Suppressor macrophage (primary cell): ENCODE data around the gene LENEP.

ENCODE experiments used
- DNase-seq, 4 experiments: peaks; one replicate each; pipeline ENCODE4 v3.0.0-alpha.2; 2020 to 2022

Gene LENEP

DNA sequence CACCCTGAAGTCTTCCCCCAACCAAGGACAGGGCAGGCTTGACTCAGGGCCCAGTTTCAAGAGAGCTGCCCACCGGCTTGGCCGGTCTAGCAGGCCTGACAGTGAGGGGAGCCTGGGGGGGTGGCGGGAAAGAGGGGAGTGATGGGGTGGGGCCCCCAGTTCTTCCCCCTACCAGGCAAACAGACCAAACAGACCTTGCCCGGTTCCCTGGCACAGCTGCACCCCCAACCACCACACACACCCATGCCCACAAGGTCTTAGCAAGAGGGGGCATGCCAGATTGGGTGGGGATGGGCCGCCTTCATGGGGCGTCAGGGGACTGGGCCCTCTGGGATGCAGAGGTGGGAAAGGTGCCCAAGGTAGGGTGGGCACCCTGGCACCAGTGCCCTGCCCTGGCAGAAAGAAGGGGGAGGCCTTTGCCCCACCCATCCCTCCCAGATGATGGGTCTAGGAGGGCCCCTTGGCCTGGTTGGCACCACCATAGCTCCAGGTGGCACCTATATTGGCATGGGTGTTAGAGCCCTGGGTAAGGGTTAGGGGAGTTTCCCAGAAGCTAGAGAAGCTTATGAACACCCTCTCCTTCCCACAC lies 18.1 kb downstream of the LENEP start:
- no peak for DNase-seq

DNA sequence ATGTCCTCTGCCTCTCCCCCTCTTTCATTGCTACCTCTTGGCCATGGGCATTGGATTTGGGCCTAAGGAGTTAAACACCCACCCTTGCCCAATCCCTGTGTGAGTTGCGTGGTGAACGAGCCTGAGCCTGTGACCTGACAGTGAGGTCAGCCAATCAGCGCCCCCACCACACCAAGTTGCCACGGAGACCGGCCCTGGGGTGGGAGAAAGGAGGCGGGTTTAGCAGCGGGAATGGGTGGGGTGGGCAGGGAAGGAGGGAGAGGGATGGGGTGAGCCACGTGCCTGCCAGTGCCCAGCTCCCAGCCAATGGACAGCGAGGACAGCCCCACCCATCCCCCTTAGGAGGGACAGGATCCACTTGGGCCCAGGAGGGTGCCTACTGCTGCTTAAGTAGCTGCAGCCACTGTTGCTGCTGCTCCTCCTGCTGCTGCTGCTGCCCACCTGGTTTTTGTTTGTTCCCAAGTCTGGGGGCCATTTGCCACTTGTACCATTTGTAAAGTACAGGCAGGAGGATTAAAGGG lies 18.7 kb downstream of the LENEP start:
- peak; percentile 75 to 90 (median 84) for DNase-seq

DNA sequence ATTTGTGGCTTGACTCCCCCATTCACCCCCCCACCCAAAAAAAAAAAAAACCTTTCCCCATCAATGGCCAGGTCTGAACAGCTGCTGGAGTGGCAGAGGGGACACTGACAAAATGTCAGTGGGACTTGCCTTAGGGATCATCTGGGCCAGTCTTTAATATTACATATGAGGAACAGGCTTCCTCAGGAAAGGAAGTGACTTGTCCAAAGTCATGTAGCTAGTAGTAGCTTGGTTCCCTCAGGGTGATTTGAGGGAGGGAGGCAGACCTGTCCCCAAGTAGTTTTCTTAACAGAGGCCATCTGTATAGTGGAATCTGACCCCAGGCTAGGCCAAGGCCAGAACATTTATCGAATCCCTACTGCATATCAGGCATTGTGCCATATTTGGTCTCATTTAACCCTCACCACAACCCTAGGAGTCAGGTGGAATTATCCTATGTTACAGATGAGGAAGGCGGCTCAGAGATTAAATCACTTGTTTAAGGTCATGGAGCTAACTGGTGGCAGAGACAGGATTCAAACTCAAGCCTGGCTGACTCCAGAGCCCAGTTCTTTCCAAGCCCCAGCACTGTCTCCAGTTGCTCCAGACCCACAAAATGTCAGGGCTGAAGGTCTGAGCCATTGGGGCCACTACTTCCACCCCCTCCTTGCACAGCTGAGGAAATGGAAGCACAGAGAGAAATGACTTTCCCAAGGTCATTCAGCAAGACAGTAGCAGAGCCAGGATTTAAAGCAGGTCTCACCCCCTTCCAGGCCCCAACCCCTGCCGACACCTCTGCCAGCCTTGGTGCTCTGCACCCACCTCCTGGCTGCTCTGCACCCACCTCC lies 19.6 kb downstream of the LENEP start:
- DNase-seq: peak in 3 of 4 experiments; percentile 56 to 63 (median 60)

DNA sequence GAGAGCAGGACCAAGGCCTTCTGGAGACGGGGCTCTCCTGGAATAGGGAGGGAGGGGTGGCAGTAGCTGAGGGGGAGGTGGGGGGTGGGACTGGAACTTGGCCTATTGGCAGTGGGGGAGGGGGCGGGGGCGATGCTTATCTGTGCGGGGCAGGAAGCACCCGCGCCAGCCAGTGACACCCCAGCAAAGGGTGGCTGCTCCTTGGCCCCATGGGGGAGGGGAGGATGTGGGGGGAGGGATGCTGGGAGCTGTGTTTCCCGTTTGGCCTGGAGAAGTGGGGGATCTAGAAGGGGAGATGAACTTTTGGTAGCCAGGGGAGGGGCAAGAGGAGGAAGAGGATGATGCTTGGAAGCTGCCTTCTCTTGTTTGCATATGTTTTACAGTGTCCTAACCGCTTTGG lies 20.2 kb downstream of the LENEP start:
- no peak for DNase-seq

DNA sequence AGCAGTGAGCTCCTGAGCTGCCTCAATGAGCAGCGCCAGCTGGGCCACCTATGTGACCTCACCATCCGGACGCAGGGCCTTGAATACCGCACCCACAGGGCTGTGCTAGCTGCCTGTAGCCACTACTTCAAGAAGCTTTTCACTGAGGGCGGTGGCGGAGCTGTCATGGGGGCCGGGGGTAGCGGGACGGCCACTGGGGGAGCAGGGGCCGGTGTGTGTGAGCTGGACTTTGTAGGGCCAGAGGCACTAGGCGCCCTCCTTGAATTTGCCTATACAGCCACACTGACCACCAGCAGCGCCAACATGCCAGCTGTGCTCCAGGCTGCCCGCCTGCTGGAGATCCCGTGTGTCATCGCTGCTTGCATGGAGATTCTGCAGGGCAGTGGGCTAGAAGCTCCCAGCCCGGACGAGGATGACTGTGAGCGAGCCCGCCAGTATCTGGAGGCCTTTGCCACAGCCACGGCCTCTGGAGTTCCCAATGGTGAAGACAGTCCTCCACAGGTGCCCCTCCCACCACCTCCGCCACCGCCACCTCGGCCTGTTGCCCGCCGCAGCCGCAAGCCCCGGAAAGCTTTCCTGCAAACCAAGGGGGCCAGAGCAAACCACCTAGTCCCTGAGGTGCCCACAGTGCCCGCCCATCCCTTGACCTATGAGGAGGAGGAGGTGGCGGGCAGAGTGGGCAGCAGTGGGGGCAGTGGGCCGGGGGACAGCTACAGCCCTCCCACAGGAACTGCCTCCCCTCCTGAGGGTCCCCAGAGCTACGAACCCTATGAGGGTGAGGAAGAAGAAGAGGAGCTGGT lies 21.5 kb downstream of the LENEP start:
- DNase-seq: no peak

DNA sequence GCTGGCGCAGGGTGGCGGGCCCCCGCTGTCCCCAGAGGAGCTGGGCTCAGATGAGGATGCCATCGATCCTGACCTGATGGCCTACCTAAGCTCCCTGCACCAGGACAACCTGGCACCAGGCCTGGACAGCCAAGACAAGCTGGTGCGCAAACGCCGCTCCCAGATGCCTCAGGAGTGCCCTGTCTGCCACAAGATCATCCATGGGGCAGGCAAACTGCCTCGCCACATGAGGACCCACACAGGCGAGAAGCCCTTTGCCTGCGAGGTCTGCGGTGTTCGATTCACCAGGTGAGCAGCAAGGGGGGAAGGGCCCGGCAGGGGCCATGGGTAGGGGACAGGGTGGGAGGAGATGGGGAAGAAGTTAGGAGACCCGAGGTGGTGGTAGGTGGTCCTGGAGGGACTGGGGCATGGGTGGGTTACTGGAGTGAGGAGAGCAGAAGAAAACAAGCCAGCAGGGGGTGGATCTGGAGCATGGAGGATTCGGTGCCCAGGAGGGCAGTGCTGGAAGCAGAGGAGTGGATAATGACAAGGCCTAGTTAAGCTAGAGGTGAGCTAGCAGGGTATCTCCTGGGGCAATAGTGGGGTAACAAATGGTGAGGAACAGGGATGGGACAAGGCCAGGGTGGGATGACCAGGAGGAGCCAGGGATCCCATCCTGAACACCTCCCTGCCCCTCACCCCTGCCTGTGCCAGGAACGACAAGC lies 22.3 kb downstream of the LENEP start:
- no peak for DNase-seq

DNA sequence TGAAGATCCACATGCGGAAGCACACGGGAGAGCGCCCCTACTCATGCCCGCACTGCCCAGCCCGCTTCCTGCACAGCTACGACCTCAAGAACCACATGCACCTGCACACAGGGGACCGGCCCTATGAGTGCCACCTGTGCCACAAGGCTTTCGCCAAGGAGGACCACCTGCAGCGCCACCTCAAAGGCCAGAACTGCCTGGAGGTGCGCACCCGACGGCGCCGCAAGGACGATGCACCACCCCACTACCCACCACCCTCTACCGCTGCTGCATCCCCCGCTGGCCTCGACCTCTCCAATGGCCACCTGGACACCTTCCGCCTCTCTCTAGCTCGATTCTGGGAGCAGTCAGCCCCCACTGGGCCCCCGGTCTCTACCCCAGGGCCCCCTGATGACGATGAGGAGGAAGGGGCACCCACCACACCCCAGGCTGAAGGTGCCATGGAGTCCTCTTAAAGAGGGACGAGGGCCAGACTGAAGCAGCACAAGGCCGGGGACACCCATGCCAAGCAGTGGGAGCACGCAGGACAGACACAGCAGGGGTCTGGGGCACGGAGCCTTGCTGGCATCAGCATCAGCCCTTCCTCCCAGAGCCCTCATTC lies 22.9 kb downstream of the LENEP start:
- no peak for DNase-seq

DNA sequence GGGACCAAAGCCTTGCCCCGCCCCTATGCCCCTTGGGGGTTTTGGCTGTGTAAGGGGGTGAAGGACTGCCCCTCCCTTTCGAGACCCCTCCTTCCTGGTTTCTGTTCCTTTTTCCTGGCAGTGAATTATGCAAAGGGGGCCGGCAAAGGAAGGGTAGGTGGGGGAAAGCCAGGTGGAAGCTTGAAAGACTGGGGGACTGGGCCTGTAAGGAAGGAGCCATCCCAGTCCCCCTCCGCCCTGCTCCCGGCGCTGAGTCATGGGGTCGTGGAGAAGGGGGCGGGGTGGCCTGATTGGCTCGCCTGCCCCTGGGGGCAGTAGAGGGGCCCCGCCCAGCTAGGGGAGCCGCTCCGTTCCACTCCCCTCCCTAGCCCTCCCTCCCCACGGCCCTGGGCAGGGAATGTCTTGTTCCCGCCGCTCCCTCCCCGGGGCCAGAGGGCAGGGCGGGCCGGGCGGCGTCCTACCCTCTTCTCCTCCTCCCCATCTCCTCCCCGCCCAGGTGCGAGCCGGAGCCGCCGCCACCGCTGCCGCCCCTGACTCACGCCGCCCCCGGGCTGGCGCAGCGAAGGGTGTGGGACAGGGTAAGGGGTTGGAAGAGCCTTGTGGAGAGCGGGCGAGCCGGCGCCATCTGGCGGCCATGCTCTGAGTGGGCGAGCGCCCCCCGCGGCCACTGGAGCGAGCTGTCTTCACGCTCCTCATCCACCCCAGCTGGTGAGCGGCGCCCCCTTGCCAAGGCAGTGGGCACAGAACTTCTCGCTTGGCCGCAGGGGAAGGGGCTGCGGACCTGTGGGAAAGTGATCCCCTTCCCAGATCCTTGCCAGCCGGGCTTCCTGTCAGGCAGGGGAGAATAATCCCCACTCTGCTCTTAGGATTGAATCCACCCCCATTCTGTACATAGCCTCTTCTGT lies 23.9 kb downstream of the LENEP start:
- DNase-seq: peak; percentile 80 to 92 (median 86)

DNA sequence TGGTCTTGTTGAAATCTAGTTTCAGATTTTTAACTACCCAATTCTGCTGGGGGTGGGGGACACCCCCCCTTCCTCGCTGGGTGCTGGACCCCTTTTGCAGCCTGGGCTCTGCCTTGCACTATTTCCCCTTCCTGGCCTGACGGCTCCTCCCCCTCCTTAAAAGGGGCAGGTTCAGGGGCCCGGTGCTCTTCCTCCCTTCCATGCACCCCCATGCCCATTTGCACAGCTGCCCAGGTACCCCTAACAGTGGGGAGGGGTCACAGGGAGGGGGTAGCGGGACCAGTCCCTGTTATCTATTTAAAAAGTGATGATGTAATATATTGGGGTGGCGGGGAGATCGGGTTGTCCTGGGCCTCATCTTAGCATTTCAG lies 24.5 kb downstream of the LENEP start:
- peak in 1 of 4 experiments; percentile 18 for DNase-seq

DNA sequence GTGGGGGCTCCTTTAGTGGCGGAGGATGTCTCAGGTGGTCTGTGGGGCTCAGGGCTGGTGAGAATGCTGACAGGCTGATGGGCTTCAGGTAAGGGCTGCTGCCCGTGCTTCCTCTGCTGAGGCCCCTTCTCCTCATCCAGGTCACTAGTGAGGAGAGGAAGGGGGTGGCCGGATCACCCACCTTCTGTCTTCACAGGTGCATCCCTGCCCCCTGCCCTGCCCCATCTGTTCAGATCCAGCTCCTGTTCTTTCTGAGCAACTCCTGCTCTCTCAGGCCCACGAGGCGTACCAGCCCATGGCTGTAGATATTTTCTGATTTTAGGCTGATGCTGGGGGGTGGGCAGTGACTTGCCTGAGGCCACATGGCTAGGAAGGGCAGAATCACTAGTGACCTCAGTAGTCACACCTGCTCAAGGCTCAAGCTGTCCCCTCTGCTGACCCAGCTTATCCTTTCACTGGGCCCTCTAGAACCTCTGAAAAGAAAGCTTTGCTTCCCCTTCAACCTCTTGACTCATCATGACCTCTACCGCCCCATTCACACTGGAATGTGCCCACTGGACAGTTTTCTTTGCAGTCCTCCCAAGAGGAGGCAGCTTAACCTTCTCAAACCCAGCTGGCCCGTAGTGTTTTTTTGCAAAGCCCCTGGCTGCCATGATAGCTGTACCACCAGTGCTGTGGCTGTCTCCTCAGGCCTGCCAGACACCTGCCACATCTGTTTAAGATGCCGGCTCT lies 25.4 kb downstream of the LENEP start:
- peak in 3 of 4 experiments; percentile 52 to 65 (median 57) for DNase-seq

DNA sequence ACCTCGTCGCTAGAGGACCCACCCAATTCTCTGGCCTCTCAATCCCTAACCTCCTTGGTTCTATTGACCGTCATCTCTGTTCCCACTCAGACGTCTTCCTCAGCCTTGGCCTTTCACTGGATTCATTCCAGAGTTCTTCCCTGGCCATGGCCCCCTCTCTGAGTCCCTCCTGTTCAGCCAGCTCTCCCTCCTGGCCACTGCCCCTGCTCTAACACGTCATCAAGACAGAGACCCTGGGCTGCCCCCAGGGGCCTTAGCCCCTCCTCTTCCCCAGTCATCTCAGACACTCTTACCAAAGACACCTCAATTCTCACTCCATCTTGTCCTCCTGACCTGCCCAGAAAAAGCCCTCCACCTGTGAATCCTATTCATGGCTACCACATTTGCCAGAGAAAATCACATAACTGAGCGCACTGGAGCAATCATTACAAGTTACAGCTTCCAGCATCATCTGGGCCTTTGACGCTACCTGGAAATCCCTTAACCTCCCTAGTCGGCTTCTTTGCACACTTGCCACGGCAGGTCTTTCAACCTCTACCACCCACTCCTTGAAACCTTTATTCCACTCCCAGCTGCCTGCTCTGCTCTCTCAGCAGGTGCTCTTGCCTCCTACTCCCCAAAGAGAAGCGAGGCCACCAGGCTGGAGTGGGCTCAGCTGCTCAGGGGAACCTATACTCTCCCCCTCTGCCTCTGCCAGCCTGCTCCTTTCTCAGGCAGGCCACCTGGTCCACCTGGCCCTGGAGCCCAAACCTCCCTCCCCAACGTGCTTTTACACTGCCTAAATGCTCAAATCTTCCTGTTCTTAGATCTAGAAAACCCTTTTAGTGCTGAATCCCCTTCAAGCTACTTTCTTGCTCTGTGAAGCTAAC lies 26.2 kb downstream of the LENEP start:
- no peak for DNase-seq

DNA sequence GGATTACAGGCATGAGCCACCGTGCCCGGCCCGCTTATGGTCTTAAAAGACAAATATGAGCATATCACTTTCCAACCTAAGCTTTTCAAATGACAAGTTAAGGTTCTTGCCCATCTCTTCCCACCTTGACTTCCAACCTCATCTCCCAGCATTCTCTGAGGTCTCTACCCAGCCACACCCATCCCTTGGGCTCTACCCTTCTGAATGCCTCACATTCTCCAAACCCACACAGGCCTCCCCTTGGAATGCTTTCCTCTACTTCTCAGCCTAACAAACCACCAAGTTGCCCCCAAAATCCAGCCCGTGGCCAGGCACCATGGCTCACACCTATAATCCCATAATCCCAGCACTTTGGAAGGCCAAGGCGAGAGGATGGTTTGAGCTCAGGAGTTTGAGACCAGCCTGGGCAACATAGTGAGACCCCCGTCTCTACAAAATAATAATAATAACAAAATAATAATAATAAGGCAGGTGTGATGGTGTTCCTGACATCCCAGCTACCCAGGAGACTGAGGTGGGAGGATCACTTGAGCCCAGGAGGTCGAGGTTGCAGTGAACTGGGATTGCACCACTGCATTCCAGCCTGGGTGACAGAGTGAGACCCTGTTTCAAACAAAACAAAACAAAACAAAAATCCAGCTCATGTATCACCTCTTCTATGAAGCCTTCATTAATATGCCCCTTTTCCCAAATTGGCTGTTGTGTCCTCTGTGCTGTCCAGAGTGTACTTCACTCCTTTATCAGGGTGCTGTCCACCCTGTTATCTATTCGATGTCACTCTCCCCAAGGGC lies 28.9 kb downstream of the LENEP start:
- DNase-seq: no peak

DNA sequence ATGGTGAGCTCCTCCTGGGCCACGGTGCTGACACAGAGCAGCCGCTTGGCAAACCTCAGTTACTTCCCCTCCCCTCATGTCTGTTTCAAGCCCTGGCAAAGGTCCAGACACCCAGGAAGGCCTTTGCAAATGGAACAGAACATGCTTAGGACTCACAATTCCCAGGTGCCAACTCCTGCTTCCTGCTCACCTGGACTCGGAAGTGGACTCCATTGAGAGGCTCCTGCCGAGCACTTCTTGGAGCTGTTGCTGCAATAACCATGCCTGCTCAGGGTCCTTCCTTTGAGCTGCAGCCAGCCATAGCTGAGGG lies 29.5 kb downstream of the LENEP start:
- DNase-seq: peak; percentile 49 to 73 (median 66)

DNA sequence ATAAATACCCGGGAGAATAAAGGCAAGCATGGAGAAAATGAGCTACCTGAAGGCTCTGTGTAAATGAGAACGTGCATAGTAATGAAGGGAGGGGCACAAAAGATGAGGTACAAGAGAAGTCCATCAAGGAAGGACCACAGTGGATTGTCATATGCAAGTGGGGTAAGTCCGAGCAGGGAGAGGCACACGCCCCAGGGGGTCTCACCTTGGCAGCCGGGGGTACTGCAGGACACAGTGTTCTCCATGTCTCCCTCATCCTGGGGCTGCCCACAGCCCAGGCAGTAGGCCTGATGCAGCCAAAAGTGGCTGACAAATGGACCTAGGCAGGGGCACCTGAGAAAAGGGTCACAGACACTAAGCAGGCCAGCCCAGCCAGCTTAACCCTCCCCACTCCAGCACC lies 30.2 kb downstream of the LENEP start:
- DNase-seq: no peak

DNA sequence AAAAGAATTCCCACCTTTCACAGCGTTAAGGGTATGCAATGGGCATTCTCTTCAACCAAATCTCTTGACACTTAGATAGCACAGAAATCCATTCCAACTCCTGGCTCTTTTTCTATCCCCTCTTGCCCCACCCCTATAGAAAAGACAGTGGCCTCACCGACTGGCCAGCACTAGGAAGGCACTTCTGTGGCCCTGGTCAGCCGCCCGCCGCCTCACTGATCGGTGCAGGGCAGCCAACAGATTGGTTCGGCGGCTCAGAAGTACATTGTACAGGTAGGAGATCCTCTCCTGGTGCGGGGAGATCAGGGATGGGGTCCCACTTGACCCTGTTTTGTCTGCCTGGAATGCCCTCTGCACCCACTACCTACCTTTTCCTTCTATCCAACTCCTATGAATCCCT lies 30.9 kb downstream of the LENEP start:
- DNase-seq: no peak

DNA sequence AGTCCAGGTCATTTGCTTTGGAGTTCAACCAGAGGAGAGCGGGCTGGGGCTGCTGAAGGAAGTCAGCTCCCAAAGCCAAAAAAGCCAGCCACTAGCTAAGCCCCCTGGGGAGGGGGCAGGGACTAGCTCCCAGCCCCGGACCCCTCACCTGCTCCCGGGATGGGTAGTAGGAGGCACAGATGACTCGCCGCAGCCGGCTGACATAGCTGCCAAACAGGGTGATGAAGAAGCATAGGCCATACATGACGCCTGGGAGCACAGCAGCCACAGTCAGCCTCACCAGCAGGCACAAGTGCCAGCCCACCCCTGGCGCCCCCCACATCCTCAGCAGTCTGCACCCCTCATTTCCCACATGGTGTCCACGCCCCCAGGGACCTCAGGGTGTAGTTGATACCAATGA lies 32.8 kb downstream of the LENEP start:
- no peak for DNase-seq

DNA sequence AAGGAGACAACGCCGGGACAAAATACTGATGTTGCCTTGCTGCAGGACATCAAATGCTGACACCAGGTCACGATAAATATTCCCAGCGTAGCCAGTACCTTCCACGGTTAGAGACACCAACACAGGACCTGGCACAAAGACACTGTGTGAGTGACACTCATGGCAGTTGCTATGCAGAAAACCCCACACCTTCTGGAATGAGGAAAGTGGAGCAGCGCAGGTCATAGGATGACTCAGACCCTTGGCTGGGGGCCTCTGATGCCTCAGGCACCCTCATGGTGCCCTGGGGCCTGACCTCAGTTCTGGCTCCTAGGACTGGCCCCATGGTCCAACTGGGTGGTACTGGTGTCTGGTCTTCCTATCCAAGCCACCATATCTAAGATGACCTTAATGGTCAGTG lies 33.2 kb downstream of the LENEP start:
- DNase-seq: no peak

DNA sequence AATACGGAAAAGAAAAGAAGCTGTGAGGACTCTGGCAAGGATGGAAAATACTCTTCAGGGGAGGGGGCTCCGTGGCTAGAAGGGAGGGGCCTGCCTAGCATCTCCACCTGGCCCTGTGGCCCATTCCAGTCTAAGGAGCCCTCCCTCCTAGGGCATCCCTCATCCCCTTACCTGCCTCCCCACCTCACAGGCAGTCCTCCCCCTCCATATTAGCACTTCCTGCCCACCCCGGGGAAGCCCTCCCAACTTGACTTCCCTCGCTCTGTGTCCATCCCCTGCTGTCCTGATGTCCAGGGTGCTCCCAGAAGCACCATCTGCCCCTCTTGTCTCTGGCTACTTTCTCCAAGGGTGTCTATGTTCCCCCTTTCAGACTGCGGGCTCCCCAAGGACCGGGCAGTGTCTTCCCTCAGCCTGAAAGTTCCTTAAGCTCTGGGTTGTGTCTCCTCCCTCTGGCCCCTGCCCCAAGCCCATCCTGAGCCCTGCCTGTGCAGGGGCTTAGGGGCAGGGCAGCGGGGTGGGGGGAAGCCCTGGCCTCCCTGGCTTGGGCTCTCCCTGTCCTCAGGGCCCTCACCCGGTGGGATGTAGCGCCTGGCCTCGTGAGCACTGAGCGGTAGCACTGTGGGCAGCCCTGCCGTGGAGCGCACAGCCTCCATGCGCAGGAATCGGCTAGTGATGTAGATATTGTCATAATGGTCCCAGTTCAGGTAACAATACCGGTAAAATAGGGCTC lies 36.3 kb downstream of the LENEP start:
- no peak for DNase-seq
